GM23338 (cell line): Measurements from ENCODE around the gene PTPRQ. TPM values are rescaled to one million over a fixed set of nuclear protein-coding genes. Genes with fewer than 3 reads are reported as not detected.
A peak's percentile ranks its signal among the peaks of the same experiment; 100 is the strongest.

Experiments
- ATAC-seq: fragments of 200-7000 bp; cut with Tn5 transposase; 3 replicates; pipeline ENCODE4 v1.9.1; 2020
- DNase-seq: peaks from one replicate; pipeline ENCODE4 v3.0.0-alpha.2; 2015; ENCODE audit warnings: low spot score
- H2AFZ ChIP-seq: fragments of 200-600 bp; sonication (generic); 2 replicates; pipeline ENCODE4 v1.8.0; 2016; ENCODE audit warnings: antibody characterized with exemption, mild to moderate bottlenecking, moderate library complexity
- H3F3A ChIP-seq: fragments of 200-600 bp; sonication (generic); replicated peaks from 2 replicates; pipeline ENCODE4 v1.8.0; 2017; ENCODE audit warnings: antibody characterized with exemption, mixed run types, low read depth
- H3K27ac ChIP-seq: fragments of 200-600 bp; sonication (generic); 2 replicates; pipeline ENCODE4 v1.6.1; 2016; ENCODE audit warnings: low read depth
- H3K27me3 ChIP-seq: fragments of 200-600 bp; sonication (generic); 2 replicates; pipeline ENCODE4 v1.8.0; 2016; ENCODE audit warnings: mild to moderate bottlenecking, mixed run types, moderate library complexity; ENCODE audit not compliant: insufficient read depth
- H3K36me3 ChIP-seq: fragments of 200-600 bp; sonication (generic); 2 replicates; pipeline ENCODE4 v1.8.0; 2016; ENCODE audit warnings: mild to moderate bottlenecking; ENCODE audit not compliant: insufficient read depth
- H3K4me1 ChIP-seq: fragments of 200-600 bp; sonication (generic); 2 replicates; pipeline ENCODE4 v1.8.0; 2016; ENCODE audit warnings: mild to moderate bottlenecking, moderate library complexity; ENCODE audit not compliant: insufficient read depth
- H3K4me2 ChIP-seq: fragments of 200-600 bp; sonication (generic); 2 replicates; pipeline ENCODE4 v1.7.1; 2017; ENCODE audit warnings: mixed run types
- H3K4me3 ChIP-seq: fragments of 200-600 bp; sonication (generic); 2 replicates; pipeline ENCODE4 v1.6.1; 2016; ENCODE audit warnings: mixed run types
- H3K79me2 ChIP-seq: fragments of 200-600 bp; sonication (generic); replicated peaks from 2 replicates; pipeline ENCODE4 v1.8.0; 2017; ENCODE audit warnings: mild to moderate bottlenecking; ENCODE audit not compliant: insufficient read depth
- H3K9me2 ChIP-seq: fragments of 200-600 bp; sonication (generic); 2 replicates; pipeline ENCODE4 v1.8.0; 2017; ENCODE audit not compliant: insufficient read depth
- H4K20me1 ChIP-seq: fragments of 200-600 bp; sonication (generic); replicated peaks from 2 replicates; pipeline ENCODE4 v1.8.0; 2017; ENCODE audit warnings: mild to moderate bottlenecking; ENCODE audit not compliant: insufficient read depth
- H3K27ac Mint-ChIP-seq: 2 replicates; pipeline ENCODE4 v1.8.0; 2020; ENCODE audit warnings: inconsistent platforms, mild to moderate bottlenecking, moderate library complexity, mixed read lengths
- H3K27me3 Mint-ChIP-seq: 3 replicates; pipeline ENCODE4 v1.8.0; 2022; ENCODE audit warnings: low read depth, mild to moderate bottlenecking, moderate library complexity, mixed read lengths, inconsistent platforms; ENCODE audit not compliant: insufficient read depth, poor library complexity
- H3K36me3 Mint-ChIP-seq: 3 replicates; pipeline ENCODE4 v1.8.0; 2021; ENCODE audit warnings: low read depth, mild to moderate bottlenecking, inconsistent platforms, moderate library complexity, mixed read lengths
- H3K4me1 Mint-ChIP-seq: 3 replicates; pipeline ENCODE4 v1.8.0; 2020; ENCODE audit warnings: mild to moderate bottlenecking, inconsistent platforms, mixed read lengths
- H3K4me3 Mint-ChIP-seq: 3 replicates; pipeline ENCODE4 v1.8.0; 2021; ENCODE audit warnings: moderate library complexity, mild to moderate bottlenecking, inconsistent platforms, mixed read lengths
- H3K9me3 Mint-ChIP-seq: 3 replicates; pipeline ENCODE4 v1.8.0; 2020; ENCODE audit warnings: moderate library complexity, mild to moderate bottlenecking, inconsistent platforms, mixed read lengths
- CREB1 ChIP-seq: fragments of 250-450 bp; sonication (Bioruptor Pico); IDR thresholded peaks from 2 replicates; pipeline ENCODE4 v1.5.0; 2020; ENCODE audit warnings: low read depth, mild to moderate bottlenecking, moderate library complexity
- CTCF ChIP-seq, 2 experiments: fragments of 200-600 bp in 1 of 2; sonication (generic) in 1 of 2; conservative IDR thresholded peaks; 2 replicates each; pipeline versions ENCODE4 v1.5.1 to v1.6.1; 2016 to 2017; ENCODE audit warnings: antibody characterized with exemption in 2 of 2, low read depth in 2 of 2, mild to moderate bottlenecking in 2 of 2, moderate library complexity in 1 of 2
- EZH2 ChIP-seq: fragments of 200-600 bp; sonication (generic); IDR thresholded peaks from one replicate; pipeline ENCODE4 v1.8.0; 2017; ENCODE audit warnings: antibody characterized with exemption, mild to moderate bottlenecking, low read depth; ENCODE audit not compliant: unreplicated experiment
- EZH2phosphoT487 ChIP-seq: fragments of 200-600 bp; sonication (generic); IDR thresholded peaks from one replicate; pipeline ENCODE4 v1.8.1; 2018; ENCODE audit warnings: antibody characterized with exemption; ENCODE audit not compliant: unreplicated experiment
- JUNB ChIP-seq: IDR thresholded peaks from one replicate; pipeline ENCODE4 v1.6.1; 2016; ENCODE audit warnings: antibody characterized with exemption; ENCODE audit not compliant: unreplicated experiment
- NANOG ChIP-seq: IDR thresholded peaks from 2 replicates; pipeline ENCODE4 v1.6.1; 2016; ENCODE audit warnings: antibody characterized with exemption, borderline replicate concordance
- POLR2AphosphoS5 ChIP-seq: IDR thresholded peaks from 2 replicates; pipeline ENCODE4 v1.6.1; 2016; ENCODE audit warnings: antibody characterized with exemption, low read depth
- REST ChIP-seq: IDR thresholded peaks from one replicate; pipeline ENCODE4 v1.6.1; 2018; ENCODE audit warnings: antibody characterized with exemption; ENCODE audit not compliant: unreplicated experiment
- STAT1 ChIP-seq: IDR thresholded peaks from one replicate; pipeline ENCODE4 v1.6.1; 2016; ENCODE audit warnings: antibody characterized with exemption; ENCODE audit not compliant: unreplicated experiment
- ZNF114 ChIP-seq: fragments of 250-450 bp; sonication (Bioruptor Pico); IDR thresholded peaks from 2 replicates; pipeline ENCODE4 v1.5.0; 2020; ENCODE audit warnings: mild to moderate bottlenecking, moderate library complexity
- ZNF331 ChIP-seq: fragments of 250-450 bp; sonication (Bioruptor Pico); IDR thresholded peaks from 2 replicates; pipeline ENCODE4 v1.5.0; 2020; ENCODE audit warnings: low read depth, mild to moderate bottlenecking, moderate library complexity
- ZNF462 ChIP-seq: fragments of 250-450 bp; sonication (Bioruptor Pico); IDR thresholded peaks from 2 replicates; pipeline ENCODE4 v1.5.0; 2020; ENCODE audit warnings: mild to moderate bottlenecking, moderate library complexity
- polyA plus RNA-seq: library from polyadenylated mRNA; unstranded; fragments of >200 nt; fragmentation: Nextera tagmentation; extraction: Ambion mirVana; gene quantifications from 2 replicates; pipeline ENCODE4 v1.2.1, GENCODE V29; 2016
- total RNA-seq: library from RNA; depleted of rRNA; stranded (reverse); fragments of >200 nt; shearing (Covaris generic); gene quantifications from 2 replicates; pipeline ENCODE4 v1.2.3, GENCODE V29; 2014

The PTPRQ gene
- total and polyA plus RNA-seq, 2 experiments from 2014 or later = not detected

GRCh38 chr12:80556566-80556965 is 112.5 kb downstream of the PTPRQ start:
- Histone ChIP-seq H3K4me1 (no peaks in the 10 kb centered on the region), H3K4me2 (no peak overlapping the region), H3K27me3 (no peaks in the 10 kb centered on the region), H3K79me2 (no peaks in the 10 kb centered on the region), H3K27ac (no peak overlapping the region), H3K36me3 (no peaks in the 10 kb centered on the region), H2AFZ (no peak overlapping the region), H3K9me2 (no peaks in the 10 kb centered on the region), H3F3A (no peaks in the 10 kb centered on the region), H4K20me1 (no peaks in the 10 kb centered on the region), H3K4me3 (no peak overlapping the region)
- Mint-ChIP-seq H3K27me3 (no peaks in the 10 kb centered on the region), H3K4me3 (no peak overlapping the region), H3K9me3 (no peaks in the 10 kb centered on the region), H3K27ac (no peak overlapping the region), H3K36me3 (no peaks in the 10 kb centered on the region), H3K4me1 (no peaks in the 10 kb centered on the region)
- TF ChIP-seq STAT1 = no peak
- TF ChIP-seq CTCF (conservative IDR thresholded peaks at IDR 0.05; ENCODE audit: low read depth in 2 of 2) = no peak
- no peak for TF ChIP-seq EZH2phosphoT487
- no peak for TF ChIP-seq JUNB
- ATAC-seq (no peak), DNase-seq (no peak)

- Mint-ChIP-seq H3K27ac (no peak overlapping the region), H3K9me3 (no peaks in the 10 kb centered on the region), H3K27me3 (no peaks in the 10 kb centered on the region), H3K4me1 (no peaks in the 10 kb centered on the region), H3K4me3 (no peak overlapping the region), H3K36me3 (no peaks in the 10 kb centered on the region)
- H2AFZ ChIP-seq = 0 out of 2 replicates have a peak overlapping the region, but pooled peaks have one; percentile 12
- no peak for ATAC-seq
- no peak for DNase-seq
- no peak overlapping the region for H3K4me2 ChIP-seq
- H3K79me2 ChIP-seq = no peaks in the 10 kb centered on the region
- H3K4me3 ChIP-seq = no peak overlapping the region
- no peaks in the 10 kb centered on the region for H3K36me3 ChIP-seq
- no peak overlapping the region for H3K27ac ChIP-seq
- H3F3A ChIP-seq = no peaks in the 10 kb centered on the region
- H4K20me1 ChIP-seq = no peaks in the 10 kb centered on the region
- H3K9me2 ChIP-seq = no peaks in the 10 kb centered on the region
- no peaks in the 10 kb centered on the region for H3K4me1 ChIP-seq
- H3K27me3 ChIP-seq = no peaks in the 10 kb centered on the region
- no peak for TF ChIP-seq ZNF331
- no peak for TF ChIP-seq CREB1 (CRISPR knock-in tag)
- TF ChIP-seq EZH2 = no peak
- no peak for TF ChIP-seq REST
- TF ChIP-seq NANOG = no peak
- TF ChIP-seq POLR2AphosphoS5 = no peak
- TF ChIP-seq ZNF462 (CRISPR knock-in tag) = no peak
- TF ChIP-seq ZNF114 (CRISPR knock-in tag) = no peak
Observed at GRCh38 chr12:80559766-80560165, 115.7 kb downstream of the PTPRQ start.
